SW 1271 (cell line): ENCODE results near the gene NEDD4L.

Source experiments
- DNase-seq, 2 experiments: peaks; one replicate each; lab custom pipeline; 2025; lab: John Stamatoyannopoulos, UW

NEDD4L gene

DNA sequence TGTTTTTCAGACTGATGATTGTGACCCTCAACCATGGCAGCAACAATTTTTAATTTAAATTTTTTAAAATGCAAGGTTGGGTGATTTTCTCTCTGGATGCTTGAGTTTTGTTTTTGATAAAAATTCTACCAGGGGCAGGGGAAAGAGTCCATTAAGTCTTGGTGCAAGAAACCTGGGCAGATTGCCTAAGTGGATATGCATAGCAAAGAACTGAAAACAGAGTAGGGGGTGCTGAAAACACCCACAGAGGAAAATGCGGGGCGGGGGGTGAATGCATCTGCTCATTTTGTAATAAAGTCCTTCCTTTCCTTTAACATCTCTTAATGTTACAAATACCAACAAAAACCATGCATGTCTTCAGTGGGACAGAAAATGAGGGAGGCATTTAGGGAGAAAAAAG is 138.0 kb downstream of the NEDD4L start:
- no peak for DNase-seq

GRCh38 chr18:58183226-58183625 is 139.2 kb downstream of the NEDD4L start:
- no peak for DNase-seq

DNA sequence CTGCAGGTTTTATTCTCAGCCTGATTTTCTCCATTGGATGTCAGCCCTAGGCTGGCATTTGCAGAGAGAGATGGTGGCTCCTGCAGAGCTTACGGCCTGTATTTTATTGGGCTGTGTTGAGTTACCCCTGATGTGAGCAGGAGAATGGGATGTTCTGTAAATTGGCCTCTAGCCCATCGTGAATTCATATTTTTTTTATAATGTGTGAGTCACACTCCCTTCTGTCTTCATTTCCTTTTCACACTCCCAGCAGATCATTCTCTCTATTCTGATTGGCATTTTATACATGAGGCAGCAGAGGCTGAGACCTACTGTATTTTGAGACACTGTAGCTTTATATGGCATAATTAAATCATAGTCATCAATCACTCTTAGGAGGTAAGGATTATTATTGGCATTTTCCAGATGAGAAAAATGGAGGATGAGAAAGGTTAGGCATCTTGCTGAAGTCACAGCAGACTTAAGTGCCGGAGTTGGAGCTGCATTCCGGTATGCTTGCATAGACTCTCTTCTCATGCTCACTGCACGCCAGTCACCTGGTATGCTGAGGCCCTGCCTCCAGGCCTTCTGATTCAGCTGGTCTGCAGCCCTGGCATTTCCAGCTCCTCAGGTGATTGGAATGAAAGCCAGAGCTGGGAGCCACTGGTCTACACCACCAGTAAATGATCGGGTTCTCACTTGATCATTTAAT is 142.4 kb downstream of the NEDD4L start:
- peak; percentile 50 to 82 for DNase-seq

DNA sequence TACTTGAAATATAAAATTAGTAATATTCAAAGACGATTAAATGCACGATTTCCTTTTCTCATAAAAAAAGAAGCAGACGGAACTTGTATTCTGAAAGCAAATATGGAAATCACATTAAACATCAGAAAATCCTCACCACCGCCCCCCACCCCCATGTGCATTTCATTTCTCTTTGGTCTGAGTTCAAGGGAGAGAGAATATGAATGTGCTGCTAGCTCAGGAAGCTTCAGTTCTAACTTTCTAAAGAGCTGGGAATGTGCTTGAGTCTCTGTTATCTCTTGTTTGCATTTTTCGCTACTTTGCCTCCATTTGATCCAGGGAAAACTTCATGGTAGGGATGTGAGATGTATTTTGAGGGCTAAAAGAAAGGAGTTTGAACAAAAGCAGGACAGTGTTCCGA is 143.6 kb downstream of the NEDD4L start:
- DNase-seq = no peak

GRCh38 chr18:58188996-58189395 is 145.0 kb downstream of the NEDD4L start:
- DNase-seq = no peak

DNA sequence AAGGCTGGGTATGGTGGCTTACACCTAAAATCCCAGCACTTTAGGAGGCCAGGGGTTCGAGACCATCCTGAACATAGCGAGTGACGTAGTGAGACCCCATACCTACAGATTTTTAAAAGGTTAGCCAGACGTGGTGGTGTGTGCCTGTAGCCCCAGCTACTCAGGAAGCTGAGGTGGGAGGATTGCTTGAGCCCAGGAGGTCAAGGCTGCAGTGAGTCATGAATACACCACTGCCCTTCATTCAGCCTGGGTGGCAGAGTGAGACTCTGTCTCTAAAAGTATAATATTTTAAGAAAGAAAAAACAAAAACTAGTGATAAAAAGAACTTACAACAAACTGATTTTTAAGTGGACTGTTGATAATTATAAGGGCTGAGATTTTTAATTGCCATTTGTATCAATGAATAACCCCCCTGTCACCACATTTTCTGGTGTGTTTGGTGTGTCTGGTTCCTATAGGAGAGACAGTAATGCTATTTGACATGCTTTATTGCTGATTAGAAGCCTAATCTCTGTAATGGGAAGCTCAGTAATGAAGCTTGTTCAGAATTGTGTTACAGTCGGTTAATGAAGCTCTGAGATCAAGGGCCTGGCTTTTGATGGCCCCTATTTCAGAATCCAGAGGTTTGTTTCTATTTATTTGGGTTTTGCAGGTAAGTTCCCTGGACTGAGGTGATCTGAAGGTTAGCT is 147.0 kb downstream of the NEDD4L start:
- DNase-seq = no peak

DNA sequence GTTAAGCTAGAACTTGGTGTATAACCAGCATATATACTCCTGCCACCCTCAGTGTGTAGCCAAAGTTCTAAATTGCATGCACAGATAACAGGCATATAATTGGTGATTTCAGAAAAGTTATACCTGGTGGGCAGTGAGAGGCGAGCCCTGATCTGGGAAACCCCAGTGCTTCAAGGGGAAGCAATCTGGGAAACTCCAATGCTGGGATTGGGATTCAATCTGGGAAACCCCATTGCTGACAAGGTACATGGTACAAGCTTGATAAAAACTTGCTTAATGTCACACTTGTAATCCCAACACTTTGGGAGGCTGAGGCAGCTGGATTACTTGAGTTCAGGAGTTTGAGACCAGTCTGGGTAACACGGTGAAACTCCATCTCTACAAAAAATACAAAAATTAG is 147.6 kb downstream of the NEDD4L start:
- DNase-seq = no peak

DNA sequence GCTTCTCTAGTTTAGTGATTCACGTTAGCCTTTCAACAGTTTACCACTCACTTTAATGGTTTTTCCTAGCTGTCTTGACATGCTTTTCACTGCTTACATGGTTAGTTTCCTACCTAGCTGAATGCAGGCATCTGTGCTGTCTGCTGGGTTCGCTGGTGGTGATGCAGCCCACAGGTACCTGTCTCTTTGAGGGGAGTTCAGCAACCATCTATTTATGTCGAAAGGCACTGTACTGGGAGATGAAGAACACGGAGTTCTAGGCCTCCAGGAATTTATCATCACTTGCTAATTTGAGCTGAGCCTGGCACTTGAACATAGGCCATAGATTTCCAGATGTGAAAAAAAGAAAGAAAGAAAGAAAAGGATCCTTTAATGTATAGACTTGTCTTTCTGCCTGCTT is 148.5 kb downstream of the NEDD4L start:
- no peak for DNase-seq

DNA sequence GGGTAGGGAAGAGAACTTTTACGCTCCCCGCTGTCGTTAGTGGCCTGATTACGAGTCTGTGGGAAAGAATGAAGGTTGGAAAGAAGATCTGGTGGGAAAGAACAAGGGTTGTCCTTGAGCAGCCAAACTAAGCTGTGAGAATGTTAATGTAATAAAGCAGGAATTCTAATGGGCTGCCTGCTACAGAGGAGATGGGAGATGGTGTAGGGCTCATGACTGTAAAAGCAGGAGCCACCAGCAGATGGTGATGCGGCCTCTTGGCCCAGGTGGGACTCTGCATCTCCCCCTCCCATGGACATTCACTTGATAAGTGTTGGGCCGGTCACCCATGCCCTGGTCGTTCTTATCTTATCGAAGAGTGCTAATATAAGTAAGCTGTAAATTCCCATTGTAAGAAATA is 150.0 kb downstream of the NEDD4L start:
- no peak for DNase-seq

DNA sequence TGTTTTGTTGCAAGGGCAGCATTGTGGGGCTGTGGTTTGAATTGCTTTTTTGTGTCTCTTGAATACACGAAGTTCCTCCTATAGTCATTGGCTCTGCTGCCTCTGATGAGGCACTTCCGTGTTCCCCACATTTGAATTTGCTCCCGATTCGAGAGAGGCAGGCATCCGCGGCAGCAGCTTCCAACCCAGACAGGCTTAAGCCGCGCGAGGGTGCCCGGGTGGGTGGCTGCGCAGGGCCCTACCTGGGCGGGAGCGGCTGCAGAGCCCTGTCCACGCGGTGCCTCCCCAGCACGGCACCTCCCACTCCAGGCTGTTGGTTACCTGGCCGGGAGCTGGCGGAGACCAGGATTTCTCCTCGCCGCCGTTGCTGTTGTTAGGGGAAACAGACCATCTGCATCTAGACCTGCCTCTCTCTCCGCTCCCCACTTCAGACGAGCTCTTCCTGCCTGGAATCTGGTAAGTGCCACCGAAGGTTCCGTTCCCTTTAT is 151.3 kb downstream of the NEDD4L start:
- no peak for DNase-seq

DNA sequence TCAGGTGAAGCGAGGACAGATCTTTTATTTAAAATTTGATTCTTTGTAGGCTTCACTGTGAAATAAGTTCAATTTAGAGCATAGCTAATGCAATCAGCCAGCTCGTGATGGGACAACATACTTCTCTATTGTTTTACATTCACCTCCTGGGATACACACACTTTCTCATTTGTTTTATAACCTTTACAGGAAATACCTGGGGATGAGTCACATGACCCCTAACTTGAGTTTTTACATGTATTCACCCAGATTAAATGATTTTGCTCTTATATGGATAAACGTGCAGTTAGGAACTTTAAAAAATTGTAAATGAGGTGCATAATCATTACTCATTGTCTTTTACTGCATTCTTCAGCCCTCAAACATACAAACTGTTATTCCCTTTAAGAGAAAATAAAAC is 152.1 kb downstream of the NEDD4L start:
- no peak for DNase-seq

DNA sequence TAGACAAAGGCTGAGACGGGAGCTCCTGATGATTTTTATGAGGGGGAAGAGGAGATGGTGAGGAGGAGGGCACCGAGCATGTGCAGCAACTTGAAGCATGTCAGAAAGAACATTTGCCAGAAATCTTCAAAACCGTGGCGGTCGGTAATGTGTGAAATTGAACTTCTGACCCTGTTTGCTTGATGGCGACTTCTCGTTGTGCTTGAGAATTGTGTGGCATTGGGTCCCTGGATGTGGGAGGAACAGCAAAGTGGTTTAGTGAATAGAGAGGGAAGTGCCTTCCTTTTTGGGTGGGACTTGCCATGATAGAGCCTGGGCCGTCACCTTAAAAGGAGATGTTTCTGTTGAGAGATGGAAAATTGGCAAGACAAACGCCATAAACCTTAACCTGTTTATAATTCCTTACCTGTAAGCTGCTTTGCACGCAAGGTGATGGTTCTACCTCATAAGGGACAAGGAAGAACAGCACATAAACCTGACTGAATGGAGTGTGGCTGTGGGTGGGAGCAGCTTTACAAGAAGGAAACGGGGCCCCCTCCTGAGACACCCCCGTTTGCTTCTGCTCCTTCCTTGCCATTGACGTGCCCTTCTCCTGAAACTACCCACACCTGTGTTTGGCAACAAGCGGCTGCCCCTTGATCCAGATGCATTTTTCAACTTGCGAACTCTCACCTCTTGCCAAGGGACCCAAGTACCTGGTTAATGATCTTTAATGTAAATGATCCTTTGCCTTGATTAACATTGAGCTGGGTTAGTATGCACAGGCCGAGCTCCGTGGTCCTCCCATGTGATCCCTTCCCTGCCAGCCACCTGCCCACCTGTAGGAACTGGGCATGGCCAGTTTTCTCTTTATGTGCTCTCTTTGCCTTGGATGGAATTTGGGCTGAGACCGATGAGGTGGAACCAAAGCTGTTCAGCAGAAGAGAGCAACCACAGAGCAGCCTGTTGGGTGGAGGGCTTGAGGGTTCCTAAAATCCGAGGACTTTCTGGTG is 153.2 kb downstream of the NEDD4L start:
- no peak for DNase-seq

GRCh38 chr18:58201268-58201667 is 157.2 kb downstream of the NEDD4L start:
- no peak for DNase-seq

DNA sequence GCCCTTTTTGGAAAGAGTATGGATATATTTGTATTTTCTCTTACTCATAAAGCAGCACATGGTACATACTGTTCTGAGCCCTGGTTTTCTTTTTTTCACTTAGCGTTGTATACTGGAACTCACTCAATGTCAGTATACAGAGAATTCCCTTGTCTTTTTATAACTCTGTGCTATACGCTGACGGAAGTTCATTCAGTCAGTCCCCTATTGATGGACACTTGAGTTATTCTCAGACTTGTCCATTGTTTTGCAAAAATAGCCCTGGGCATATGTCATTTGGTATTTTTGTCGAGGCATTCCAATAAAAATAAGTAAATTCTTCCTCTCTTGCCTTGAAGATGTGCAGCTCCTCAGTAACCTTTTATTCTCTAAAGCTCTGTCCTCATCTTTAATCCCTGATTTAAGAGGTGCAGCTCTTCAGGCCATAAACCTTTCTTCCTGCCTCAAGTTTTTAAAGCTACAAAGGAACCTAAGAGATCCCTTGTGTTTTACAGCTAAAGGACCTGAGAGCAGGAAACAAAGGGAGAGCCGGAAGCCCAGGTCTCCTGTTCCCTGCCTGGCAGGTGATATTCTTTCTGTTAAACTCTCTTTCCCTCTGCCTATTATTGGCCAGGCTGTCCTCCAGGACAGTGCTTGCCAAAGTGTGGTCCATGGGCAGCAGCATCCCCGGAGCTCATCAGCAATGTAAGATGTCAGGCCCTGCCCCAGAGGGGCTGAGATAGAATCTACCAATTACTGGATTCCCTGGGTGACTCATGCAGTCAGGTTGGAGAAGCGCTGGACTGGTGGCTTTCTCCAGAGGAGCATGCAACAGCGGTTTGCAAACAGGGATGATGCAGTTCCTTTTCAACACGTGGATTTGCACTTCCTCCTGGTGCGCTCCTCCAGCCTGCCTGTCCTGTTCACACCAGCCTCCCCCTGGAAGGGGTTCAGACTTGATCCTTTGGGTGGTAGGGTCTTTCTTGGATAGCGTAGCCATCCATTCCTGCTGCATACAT is 158.0 kb downstream of the NEDD4L start:
- DNase-seq = no peak

DNA sequence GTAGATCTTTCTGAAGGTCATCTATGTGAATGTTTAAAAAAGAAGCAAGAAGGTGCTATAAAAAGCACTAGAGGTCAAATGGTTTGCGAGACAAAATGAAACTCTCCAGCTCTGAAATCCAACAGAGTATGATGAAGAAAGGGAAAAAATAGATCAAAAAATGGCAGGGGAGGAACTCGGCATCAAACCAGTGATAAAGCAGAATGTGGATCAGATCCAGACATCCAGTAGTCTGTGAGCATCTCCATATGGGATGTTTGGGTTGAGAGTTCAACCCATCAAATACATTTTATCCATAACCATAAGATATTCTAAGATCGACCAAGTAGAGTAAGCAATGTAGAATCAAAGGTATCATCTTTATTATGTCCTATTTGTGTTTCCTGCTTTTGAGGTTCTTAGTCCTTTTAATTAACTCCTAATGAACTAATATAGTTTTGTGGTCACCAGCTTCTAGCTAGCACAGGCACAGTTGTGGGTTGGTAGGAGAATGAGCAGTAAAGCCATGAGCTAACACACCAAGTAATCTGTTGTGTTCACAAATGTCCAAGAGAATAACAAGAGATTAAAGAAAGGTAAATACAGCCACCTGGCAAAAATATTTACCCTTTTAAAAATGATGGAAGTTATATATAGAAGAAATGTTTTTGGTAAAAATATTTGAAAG is 160.9 kb downstream of the NEDD4L start:
- DNase-seq = no peak

GRCh38 chr18:58205443-58206160 is 161.6 kb downstream of the NEDD4L start:
- DNase-seq = no peak

DNA sequence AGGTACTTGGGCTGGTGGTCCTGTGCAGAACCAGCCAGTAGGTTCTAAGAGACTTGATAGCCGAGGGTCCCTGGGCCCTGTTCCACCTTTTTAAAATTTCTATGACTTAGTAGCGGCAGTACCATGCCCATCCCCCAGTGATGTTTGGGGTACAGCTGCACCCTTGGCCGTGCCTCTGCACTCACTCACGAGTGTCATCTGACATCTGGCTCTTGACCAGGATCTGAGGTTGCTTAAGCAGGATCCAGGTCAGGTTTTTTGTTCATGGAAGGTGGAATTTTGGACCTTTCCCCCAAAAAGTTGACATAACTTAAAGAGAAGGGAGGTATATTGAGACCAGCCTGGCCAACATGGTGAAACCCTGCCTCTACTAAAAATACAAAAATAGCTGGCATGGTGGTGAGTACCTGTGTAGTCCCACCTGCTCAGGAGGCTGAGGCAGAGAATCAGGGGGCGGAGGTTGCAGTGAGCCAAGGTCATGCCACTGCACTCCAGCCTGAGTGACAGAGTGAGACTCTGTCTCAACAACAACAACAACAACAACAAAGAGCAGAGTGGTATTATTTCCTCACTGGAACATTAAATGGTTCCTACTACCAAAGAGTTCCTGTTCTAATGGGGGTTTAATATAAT is 163.6 kb downstream of the NEDD4L start:
- no peak for DNase-seq

DNA sequence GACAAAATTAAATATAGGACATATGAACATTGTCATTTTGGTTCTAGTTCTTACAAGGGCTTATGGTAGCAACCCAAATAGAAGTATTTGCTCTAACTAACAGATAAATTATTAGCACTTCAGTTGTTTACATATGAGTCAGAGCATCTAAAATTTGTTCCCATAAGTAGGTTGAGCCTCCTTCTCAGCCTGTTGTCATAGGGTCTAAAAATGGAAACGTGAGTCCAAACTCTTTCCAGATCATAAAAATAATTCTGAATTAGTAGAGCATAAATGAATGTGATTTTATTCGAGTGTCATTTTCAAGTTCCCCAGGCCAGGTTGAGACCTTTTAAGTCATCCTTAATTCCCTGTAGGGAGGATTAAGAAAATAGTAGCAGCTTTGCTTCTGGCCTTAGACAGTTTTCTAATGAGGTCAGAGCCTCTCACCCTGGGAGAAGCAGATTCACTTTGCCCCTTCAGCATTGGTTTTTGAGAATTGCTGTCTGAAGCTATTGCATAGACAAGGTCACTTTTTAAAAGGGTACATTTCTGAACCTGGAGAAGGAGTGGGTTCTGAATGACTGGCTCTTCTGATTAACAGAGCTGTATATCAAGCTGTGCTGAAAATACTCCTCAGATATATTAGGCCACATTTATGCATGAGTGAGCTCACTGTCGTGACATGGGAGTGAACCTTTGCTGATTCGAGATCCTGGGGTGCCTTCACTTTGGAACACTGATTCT is 164.3 kb downstream of the NEDD4L start:
- DNase-seq = no peak

- peak; percentile 21 to 48 for DNase-seq
Measured at GRCh38 chr18:58209326-58209725, 165.3 kb downstream of the NEDD4L start.
